Inflammatory macrophage treated with lipopolysaccharide for 1 hour (primary cell): ENCODE results near the gene MIS18A.

Source experiments
- DNase-seq, 2 donors: peaks; one replicate each; pipeline ENCODE4 v3.0.0-alpha.2; 2020 to 2022

MIS18A gene, protein sequence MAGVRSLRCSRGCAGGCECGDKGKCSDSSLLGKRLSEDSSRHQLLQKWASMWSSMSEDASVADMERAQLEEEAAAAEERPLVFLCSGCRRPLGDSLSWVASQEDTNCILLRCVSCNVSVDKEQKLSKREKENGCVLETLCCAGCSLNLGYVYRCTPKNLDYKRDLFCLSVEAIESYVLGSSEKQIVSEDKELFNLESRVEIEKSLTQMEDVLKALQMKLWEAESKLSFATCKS

DNA sequence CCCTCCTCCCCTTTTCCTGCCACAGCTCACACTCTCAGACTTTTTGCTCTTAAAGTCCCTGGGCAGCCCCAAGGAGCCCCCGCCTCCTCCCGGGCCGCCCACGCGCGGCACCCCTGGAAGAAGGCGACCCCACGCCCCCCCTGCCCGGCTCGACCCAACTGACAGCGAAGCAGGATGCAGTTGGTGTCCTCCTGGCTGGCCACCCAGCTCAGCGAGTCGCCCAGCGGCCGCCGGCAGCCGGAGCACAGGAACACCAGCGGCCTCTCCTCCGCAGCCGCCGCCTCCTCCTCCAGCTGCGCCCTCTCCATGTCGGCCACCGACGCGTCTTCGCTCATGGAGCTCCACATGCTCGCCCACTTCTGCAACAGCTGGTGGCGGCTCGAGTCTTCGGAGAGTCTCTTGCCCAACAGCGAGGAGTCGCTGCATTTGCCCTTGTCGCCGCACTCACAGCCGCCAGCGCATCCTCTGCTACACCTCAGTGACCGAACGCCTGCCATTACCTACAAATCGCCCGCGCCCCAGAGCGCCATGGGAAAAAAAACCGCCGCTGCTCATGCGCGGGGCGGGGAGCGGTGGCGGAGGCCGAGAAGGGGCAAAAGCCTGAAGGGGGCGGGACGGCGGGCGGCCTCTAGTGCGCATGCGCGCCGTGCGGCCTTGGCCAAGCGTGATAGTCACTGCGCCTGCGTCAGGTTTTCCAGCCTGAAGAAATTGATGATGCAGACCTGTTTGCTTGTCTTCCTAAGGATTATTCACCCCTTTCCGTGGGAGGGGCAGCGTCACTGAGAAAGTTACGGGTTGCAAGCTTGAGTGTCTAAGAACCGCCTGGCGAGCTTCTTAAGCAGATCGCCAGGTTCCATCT lies at the start of gene MIS18A:
Gene MIS18A (minus strand): TSS at position 532 of the 859 bp plus-strand sequence. CDS start 35 bp downstream, at position 497.
- peak; percentile 99 to 100 for DNase-seq

DNA sequence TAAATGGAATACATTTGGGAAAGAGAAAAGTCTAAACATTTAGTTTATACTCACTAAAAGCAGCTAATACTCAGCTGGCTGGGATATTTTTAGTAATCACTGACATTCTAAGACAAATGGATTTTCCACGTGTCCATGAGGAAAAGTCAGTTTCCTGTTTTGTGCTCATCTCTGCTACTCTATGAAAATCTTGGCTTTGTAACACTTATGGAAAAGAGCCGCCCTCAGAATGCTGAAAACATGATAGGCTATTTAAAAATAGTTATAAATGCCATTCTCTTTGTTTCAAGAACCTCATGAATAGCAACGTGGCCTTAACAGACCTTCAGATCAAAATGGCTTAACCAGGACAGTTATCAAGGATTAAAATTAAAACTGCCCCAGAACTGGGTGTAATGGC lies 49.7 kb upstream of the MIS18A start:
- DNase-seq, result no peak

DNA sequence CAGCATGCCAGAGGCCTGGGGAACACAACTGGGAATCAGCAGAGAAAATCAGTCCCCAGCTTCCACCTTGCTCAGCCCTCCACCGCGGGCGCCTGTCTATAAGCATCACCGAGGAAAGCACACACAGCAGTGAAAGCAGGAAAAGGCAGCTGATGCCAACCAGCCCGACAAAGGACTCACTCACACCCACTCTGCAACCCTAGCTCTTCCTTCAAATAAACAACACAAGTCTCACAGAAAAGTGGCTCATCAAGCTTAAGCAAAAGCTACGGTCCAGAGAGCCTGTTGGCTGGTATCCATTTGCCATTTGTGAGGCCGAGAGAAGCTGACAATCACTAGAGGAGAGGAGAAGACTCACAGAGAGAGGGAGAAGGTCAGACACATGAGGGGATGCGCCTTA lies 46.9 kb upstream of the MIS18A start:
- DNase-seq, result no peak

DNA sequence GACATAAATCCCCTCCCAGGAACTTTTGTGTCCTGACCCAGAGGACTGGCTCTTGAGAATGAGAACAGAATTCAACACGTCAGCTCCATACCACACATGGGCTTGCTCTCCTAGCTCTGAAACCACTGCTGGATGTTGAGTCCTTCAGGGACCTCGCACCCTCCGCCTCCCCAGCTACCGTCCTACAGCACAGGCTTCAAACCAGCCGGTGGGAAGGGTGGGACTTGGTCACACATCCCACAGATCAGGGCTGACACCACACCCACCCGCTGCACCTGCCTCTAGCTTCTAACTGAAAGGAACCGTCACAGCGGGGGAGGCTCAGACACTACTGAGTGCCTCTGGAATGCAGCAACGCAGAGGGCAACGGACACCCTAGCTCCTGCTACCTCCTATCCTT lies 43.8 kb upstream of the MIS18A start:
- DNase-seq, result no peak

DNA sequence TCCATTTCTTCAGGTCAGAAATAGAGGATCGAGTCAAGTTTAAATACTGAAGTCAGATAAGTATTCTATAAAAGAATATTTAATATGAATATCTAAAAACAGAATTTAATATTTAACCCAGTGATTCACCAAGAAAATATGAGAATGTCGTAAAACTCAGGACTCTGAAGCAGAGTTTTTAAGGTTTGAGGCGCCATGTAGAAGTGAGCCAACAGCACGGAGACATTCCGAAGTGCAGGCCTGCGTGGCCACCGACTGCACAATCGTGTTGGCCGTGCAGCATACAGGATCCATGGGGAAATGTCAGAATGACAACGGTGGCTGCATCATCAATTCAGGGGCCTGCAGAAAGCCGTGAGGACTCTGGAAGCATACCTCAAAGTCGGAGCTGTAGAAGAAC lies 43.3 kb upstream of the MIS18A start:
- no peak for DNase-seq

DNA sequence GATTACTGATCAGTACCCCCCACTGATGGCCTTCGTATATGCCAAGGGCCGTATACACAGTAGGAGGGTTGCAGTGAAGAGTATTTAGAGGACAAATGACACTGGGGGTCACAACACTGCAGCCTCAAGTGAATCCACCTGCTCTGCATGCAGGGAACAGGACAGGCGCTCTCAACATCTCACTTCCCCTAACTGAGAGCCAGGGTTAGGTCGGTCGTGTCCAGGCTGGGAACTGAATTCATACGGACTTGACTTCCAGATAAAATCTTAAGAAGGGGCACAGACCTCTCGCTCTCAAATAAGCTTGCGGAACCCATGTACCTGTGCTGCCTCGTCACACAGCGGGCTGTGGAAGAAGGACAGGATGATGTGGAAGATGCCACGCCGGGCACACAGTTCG lies 42.6 kb upstream of the MIS18A start:
- no peak for DNase-seq

DNA sequence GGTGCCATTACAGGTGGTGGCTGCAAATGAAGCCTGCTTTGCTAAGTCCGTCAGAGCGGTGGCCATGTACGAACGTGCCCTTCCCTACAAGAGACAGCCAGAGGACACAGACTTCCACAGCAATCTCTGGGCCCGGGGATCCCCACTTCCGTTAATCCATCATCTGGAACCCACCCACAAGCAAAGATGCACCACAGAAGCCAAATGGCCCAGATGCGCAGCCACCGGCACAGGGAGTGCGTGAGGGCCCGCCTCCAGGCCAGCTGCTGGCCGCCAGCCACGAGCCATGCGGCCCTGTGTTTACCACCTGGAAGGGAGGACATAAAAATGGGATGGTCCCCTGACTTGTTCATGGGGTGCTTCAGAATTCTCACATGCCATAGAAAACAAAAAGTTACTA lies 41.9 kb upstream of the MIS18A start:
- no peak for DNase-seq

DNA sequence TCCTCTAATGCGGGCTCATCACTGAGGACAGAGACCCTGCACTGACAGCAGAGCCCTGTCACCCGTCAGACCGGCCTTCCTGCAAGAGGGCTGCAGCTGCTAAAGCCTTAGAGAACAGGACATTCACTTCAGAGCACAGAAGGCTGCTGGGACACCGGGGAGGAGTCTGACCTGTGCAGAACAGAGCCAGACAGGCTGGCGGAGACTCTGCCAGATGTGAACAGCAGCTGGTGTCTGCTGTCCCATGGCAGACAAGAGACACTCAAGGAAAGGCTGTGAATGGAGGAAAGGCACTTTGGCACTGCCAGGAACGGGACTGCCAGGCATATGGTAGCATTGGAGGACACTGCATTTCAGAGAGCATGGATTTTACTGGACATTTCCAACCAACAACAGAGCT lies 41.2 kb upstream of the MIS18A start:
- no peak for DNase-seq

DNA sequence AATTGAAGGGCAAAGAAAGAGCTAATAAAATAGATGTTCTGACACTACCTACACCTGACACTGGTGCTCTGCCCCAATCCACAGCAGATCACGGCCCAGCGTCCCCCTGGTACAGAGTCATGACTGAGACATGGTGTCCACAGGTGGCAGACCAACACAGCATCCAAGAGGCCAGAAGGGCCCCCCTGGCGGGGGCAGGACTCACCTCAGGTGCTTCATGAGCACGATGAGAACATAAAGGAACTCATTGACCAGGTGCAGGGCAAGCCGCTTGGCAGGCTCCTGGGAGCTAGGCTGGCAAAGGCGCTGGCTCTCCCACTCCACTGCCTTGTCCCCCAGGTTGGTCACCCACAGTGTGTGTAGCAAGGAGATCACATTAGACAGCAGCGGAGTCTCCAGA lies 40.2 kb upstream of the MIS18A start:
- DNase-seq, result no peak

DNA sequence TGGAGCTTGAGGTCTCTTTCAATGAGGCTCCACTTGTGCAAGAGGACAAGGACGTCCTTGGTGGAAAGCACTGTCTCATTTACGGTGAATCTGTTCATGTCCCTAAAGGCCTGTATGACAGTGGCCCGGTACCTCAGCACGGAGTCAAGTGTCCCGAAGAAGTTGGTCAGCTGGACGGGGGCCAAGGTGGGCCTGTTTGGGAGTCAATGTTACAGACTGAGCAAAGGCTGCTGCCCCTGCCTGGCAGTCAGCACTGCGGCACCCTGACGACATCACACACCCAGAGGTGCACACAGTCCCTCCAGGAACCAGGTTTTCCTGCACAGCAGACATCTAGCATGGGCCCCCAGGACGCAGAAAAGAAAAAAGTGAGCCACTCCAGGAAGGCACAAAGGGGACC lies 38.9 kb upstream of the MIS18A start:
- no peak for DNase-seq

DNA sequence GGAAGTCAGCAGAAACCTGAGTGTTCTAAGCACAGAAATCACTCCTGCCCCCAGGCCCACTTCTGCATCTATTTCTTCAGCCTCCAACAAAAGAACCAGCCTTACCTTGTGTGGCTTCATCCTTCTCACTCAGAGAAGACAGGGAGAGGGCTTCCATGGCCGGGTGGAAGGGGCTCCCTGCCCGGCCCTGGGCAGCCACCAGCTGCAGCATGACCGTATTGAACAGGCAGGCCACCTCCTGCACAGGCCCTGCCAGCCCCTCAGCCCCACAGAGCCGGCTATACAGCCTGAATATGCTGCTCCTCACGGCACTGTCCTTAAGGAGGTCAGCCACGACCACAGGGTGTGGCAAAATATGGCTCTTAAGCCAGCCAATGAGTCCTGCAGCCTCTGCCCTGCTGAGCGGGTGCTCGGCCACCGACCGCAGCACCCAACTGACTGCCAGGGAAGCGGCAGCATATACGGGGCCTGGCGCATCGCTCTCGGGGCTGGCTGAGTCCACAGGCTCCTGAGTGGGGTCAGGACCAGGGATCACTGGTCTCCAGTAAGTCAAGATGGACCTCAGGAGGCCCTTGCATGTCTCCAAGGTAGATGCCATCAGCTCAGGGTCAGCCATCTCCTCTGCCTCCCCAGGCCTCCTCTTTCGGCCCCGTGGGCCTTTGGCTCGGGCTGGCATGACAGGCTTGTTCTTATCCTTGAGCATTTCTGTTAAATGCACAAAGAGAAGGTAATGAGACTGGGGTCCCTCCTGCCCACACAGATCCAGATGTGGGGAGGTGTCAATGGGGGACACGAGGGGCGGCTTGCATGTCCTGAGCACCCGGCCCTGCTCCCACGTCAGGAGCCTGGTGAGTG lies 37.7 kb upstream of the MIS18A start:
- DNase-seq, result no peak

DNA sequence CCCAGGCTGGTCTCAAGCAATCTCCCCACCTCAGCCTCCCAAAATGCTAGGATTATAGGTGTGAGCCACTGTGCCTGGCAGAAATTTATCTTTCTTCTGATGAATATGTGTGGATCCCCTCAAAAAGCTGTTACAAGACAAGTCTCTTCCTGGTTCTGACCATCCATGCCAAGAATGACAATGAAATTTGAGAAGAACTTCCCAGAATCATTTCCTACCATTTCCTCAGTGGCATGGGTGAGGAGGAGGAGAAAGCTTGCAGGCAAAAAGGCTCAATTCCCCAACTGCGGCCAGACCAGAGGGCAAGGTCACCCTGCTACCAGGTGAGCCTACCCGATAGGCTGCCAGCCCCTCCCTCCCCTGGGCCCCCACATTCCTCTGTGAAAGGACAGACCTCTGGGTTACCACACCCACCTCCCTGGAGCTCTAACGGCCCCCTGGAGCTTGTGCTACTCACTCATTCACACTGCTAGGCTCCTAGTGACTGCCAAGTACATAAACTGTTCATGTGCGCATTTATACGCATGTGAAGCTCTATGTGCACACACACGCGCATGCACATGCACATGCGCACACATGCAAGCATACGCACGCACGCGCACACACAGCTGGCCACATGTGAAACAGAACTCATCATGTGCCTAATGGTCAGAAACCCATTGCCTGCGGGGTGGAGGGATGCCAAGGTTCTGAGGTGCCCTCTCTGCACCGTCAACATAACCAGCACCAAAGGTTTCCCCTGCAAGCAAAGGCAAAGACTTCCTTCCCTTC lies 36.8 kb upstream of the MIS18A start:
- DNase-seq, result no peak

DNA sequence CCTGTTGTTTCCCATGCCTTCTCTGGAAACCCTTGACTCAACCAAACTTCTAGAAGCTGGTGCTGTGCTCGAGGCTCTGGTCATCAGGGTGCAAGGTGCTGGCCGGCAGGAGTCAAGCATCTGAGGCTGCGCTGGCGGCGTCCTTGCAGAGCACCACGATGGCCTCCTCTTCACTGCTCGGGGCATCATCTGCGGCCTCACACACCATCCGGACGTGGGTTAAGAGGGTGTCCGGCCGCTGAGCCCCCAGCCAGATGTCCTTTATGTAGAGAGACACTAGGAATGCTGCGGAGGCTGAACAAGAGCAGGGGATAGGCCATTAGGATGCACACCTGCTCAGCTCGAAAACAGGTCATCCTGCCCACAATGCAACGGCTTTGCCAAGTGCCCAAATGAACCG lies 36.0 kb upstream of the MIS18A start:
- DNase-seq, result no peak

DNA sequence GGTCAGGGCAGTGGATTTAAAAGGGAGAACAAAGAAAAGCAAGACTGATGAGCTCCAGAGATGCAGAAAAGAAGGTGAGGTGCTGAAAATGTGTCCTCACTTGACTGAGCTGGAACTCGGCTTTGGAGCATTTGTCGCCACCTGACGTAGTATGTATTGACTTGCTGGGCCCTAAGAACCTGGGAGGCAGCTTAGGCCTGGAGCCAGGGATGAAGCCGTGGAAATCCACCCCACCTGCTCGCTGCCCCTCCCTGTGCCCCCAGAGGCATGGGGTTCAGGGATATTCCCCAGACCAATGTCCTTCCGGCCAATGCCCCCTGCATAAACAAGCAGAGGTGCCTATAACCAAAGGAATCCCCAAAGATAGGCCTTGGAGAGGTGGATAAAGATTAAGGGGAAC lies 34.1 kb upstream of the MIS18A start:
- no peak for DNase-seq

DNA sequence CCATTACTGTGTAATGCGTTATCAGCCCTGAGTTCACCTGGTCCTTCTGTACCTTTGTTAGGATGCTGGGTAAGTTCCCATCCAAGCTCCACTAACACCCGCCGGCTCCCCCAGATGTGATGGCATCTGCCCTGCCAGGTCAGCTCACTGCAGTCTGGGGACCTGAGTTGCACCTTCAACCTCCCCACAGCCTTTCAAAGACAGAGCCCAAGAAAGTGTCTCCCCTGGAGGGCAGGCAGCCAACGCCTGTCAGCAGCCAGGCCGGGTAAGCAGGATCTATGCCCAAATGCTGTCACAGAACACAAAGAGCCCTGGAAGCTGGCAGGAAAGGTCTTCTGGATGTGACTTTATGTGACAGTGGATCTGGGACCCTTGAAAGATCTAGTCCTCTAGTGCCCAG lies 33.5 kb upstream of the MIS18A start:
- DNase-seq, result no peak

DNA sequence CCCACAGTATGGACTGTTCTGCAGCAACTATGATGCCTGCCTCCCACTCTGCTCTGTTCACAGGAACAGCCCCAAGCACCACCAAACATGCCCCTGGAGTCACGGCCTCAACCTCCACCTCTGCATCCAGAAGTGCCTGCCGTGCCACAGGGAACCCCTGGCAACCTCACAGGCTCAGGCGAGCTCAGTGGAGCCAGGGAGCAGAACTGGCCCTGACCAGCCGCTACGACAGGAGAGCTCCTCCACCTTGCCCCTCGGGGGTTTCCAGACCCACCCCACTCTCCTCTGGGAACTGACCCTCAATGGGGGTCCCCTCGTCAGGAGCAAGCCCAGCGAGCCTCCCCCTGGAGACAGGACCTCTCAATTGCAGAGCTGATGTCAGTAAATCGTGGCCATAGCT lies 32.8 kb upstream of the MIS18A start:
- DNase-seq, result no peak

DNA sequence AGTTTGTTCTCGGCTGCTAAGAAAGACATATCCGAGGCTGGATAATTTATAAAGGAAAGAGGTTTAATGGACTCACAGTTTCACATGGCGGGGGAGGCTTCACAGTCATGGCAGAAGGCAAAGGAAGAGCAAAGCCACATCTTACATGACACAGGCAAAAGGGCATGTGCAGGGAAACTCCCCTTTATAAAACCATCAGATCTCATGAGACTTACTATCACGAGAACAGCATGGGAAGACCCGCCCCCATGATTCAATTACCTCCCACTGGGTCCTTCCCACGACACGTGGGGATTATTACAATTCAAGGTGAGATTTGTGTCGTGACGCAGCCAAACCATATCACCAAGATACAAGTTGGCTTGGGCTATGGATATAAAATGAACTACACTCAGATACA lies 32.1 kb upstream of the MIS18A start:
- DNase-seq, result peak in 1 of 2 donors; percentile 1

DNA sequence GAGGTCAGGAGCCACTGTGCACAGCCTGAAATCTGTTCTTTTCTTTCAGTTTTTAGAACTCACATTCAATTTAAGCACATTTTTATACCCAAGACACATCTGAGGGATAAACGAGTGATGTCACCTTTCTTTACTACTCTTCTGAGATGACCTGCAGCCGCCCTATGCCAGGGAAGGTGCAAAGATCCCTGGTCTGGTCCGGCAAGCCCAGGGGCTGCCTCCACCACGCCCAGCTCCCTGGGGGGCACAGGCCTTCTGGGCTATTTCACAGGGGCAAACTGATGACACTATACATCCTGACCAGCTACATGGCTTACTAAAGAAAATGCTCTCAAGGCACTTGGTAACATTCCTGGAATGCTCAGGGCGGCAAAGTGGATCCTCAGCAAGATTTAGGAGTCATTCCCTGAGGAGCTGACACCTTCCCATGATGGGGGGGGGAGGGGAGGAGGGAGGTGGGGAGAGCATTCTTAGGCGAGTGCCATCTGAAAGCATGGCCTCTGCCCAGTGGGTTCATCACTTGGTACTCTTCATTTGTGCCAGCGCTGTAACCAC lies 31.1 kb upstream of the MIS18A start:
- no peak for DNase-seq

DNA sequence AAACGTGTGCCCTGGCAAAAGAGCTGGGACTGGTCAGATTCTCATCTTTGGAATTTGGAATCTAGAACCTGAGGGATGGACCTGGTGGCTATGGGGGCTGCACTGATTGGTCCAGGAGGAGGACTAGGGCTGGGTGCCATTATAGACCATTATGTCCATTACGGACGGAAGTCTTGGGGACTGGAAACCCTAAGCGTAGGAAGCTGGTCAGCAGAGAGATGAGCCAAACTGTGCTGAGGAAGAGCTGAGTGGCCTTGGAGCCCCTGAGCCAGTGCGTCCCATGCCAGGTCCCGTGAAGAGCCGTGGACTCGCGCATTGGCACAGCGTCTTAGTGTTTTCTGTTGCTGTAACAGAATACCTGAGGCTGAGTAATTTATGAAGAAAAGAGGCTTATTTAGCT lies 29.8 kb upstream of the MIS18A start:
- no peak for DNase-seq

DNA sequence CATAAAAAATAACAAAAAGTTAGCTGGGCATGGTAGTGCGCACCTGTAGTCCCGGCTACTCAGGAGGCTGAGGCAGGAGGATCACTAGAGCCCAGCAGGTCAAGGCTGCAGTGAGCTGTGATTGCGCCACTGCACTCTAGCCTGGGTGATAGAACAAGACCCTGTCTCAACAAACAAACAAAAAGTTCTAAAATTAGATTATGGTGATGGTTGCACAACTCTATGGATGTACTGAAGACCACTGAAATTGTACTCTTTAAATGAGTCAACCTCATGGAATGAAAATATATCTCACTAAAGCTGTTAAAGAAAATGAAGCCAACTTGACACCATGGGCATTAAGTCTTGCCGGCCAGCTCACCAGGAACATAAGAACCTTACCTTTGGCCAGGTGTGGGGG lies 28.9 kb upstream of the MIS18A start:
- DNase-seq, result no peak

DNA sequence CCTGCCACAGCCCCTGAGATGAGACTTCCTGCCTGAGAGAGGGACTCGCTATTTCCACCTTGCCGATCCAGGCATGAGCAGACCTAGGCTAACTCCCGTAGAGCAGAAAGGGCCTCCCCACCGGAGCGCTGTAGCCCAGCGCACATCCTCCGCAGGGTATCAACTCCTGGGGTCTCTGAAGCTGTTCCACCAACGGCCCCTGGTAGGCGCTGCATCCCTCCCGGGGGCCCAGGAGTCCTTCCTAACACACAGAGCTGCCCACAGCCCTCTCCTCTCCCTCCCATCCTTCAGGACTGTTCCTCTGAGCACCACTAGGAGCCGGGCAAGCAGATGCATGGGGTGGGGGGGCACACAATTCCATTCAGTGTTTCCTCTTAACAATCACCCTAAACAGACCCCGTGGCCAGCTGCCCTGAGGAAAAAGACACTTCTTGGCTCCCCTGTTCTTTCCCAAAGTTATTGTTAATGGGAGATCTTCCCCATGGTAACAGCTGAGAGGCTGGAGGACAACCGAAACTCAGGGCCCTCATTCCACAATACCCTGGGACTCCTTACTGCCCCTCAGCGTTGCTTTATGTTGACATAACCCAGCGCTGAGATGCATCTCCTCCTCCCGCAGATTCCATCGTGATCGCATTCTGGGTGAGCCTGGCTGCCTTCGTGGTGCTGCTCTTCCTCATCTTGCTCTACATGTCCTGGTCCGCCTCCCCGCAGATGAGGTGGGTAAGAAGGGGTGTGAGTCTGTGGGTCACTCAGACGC lies 27.4 kb upstream of the MIS18A start:
- DNase-seq, result no peak

DNA sequence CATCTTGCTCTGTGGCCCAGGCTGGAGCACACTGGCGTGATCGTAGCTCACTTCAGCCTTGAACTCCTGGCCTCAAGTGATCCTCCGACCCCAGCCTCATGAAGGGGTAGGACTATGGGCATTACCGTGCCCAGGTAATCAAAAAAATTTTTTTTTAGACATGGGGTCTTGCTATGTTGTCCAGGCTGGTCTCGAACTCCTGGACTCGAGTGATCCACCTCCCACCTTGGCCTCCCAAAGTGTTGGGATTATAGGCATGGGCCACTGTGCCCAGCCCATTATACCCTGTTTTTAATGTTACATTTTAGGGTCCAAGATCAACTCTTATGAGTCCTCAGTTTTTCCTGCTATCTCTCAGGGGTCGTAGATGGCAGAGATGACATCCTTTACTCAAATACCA lies 26.1 kb upstream of the MIS18A start:
- DNase-seq, result no peak
